Keratinocyte (primary cell): Measurements from ENCODE around the gene SZRD1.

Experiments used
- CTCF ChIP-seq, 3 experiments: IDR thresholded peaks in 1 of 3; conservative IDR thresholded peaks in 1 of 3; optimal IDR thresholded peaks in 1 of 3; 2 replicates in 2 of 3; 3 replicates in 1 of 3; pipeline versions ENCODE3 to v1.5.1; 2011; ENCODE audit warnings: low read length in 3 of 3, mild to moderate bottlenecking in 3 of 3, moderate library complexity in 2 of 3, control low read depth in 1 of 3, inconsistent platforms in 1 of 3; ENCODE audit not compliant: insufficient read depth in 2 of 3; ENCODE audit errors: extremely low read depth in 1 of 3
- EZH2 ChIP-seq: IDR thresholded peaks from one replicate; pipeline ENCODE4 v1.6.1; 2012; ENCODE audit warnings: inconsistent platforms, mild to moderate bottlenecking, low read length, moderate library complexity

- TF ChIP-seq CTCF (optimal IDR thresholded peaks at IDR 0.05 in 1 of 3, IDR thresholded peaks at IDR 0.05 in 1 of 3, conservative IDR thresholded peaks at IDR 0.05 in 1 of 3; ENCODE audit: extremely low read depth in 1 of 3, insufficient read depth in 2 of 3, low read length in 3 of 3) (no peak), EZH2 (no peak)
Observed at GRCh38 chr1:16394977-16395376, 27.9 kb downstream of the SZRD1 start.
